Kidney epithelial cell (primary cell): Measurements from ENCODE around the gene DMXL2. TPM values are rescaled to one million over a fixed set of nuclear protein-coding genes. Genes with fewer than 3 reads are reported as not detected.
"Not testable (repeated sequence)": the region's sequence is repeated elsewhere in the genome, so short reads cannot be mapped to it uniquely, and the experiment has no call there.

Source experiments
- DNase-seq: peaks from one replicate; pipeline ENCODE4 v3.0.0-alpha.2; 2010; ENCODE audit warnings: low read depth
- H3K27me3 ChIP-seq: 2 replicates; pipeline ENCODE4 v1.6.0; 2011; ENCODE audit warnings: low read length; ENCODE audit not compliant: control insufficient read depth, insufficient read depth
- H3K36me3 ChIP-seq: 2 replicates; pipeline ENCODE4 v1.5.1; 2011; ENCODE audit warnings: low read length; ENCODE audit not compliant: control insufficient read depth, insufficient read depth
- H3K4me3 ChIP-seq: 2 replicates; pipeline ENCODE4 v1.5.1; 2011; ENCODE audit warnings: low read depth, mild to moderate bottlenecking, control low read depth, low read length
- total RNA-seq: library from RNA; depleted of rRNA; stranded (reverse); fragments of >200 nt; gene quantifications from 2 replicates; pipeline ENCODE4 v1.2.3, GENCODE V29; 2015
- TF ChIP-seq, protein P1 (sequence below): IDR thresholded peaks from 2 replicates; pipeline ENCODE4 v1.5.1; 2011; ENCODE audit warnings: mild to moderate bottlenecking, moderate library complexity, low read length, control low read depth, inconsistent platforms; ENCODE audit not compliant: insufficient read depth, poor library complexity, severe bottlenecking

The DMXL2 gene
- total RNA-seq, 1 donor from 2014 or later: 31.7 TPM

DNA sequence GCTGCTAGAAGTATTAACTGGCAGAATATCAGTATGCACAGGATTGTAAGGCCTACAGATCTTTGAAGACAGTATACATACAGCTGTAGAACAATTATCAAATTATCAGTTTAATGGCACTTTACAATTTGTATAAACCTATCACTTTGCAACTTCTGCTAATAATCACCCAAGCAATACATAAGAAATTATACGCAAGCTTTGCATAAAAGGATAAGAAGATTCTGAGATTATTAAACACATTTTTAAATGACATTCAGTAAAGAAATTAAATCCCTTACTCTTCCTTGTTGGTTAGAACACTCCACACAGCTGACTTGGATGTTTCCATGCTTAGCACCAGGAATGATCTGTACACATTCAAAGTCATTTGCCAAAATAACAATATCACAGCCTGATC, 46.8 kb downstream of the DMXL2 start:
- H3K4me3 ChIP-seq: no peak overlapping the region
- no peak for DNase-seq
- TF ChIP-seq, protein P1, sequence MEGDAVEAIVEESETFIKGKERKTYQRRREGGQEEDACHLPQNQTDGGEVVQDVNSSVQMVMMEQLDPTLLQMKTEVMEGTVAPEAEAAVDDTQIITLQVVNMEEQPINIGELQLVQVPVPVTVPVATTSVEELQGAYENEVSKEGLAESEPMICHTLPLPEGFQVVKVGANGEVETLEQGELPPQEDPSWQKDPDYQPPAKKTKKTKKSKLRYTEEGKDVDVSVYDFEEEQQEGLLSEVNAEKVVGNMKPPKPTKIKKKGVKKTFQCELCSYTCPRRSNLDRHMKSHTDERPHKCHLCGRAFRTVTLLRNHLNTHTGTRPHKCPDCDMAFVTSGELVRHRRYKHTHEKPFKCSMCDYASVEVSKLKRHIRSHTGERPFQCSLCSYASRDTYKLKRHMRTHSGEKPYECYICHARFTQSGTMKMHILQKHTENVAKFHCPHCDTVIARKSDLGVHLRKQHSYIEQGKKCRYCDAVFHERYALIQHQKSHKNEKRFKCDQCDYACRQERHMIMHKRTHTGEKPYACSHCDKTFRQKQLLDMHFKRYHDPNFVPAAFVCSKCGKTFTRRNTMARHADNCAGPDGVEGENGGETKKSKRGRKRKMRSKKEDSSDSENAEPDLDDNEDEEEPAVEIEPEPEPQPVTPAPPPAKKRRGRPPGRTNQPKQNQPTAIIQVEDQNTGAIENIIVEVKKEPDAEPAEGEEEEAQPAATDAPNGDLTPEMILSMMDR: no peak
- no peaks in the 10 kb centered on the region for H3K36me3 ChIP-seq
- no peaks in the 10 kb centered on the region for H3K27me3 ChIP-seq

DNA sequence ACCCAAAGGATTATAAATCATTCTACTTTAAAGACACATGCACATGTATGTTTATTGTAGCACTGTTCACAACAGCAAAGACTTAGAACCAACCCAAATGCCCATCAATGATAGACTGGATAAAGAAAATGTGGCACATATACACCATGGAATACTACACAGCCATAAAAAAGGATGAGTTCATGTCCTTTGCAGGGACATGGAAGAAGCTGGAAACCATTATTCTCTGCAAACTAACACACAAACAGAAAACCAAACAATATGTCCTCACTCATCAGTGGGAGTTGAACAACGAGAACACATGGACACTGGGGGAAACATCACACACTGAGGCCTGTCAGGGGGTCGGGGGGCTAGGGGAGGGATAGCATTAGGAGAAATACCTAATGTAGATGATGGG, 49.2 kb downstream of the DMXL2 start:
- DNase-seq, H3K27me3 ChIP-seq, H3K36me3 ChIP-seq, H3K4me3 ChIP-seq: not testable (repeated sequence)

DNA sequence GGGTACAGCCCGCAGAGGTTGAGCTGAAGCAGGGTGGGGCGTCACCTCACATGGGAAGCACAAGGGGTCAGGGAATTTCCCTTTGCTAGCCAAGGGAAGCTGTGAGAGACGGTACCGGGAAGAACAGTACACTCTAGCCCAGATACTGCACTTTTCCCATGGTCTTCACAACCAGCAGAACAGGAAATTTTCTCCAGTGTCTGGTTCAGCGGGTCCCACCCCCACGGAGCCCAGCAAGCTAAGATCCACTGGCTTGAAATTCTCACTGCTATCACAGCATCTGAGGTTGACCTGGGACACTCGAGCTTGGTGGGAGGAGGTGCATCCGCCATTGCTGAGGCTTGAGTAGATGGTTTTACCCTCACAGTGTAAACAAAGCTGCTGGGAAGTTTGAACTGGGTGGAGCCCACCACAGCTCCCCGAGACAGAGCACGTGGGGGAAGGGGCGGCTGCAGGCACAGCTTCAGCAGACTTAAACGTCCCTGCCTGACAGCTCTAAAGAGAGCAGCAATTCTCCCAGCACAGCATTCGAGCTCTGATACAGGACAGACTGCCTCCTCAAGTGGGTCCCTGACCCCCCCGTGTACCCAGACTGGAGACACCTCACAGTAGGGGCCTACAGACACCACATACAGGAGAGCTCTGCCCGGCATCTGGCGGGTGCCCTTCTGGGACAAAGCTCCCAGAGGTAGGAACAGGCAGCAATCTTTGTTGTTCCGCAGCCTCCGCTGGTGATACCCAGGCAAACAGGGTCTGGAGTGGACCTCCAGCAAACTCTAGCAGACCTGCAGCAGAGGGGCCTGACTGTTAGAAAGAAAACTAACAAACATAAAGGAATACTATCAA, 53.4 kb downstream of the DMXL2 start:
- not testable (repeated sequence) for H3K4me3 ChIP-seq, H3K27me3 ChIP-seq, DNase-seq, H3K36me3 ChIP-seq

DNA sequence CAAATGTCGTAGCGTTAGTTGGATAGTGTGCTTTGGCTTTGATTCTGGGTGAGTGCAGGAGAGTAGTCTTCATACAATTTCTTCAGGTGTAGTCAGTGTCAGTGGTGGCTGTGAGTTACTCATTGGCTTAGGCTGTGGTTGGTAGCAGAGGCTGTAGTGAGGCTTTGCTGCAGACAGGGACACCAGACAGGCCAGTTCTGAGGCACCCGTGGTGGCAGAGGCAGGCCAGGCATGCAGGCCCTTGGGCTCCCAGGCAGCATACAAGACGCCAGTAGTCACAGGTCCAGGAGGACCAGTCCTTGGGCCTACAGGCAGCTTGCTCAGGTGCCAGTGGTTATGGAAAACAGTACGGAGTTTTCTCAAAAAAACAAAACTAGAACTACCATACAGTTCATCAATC, 61.3 kb downstream of the DMXL2 start:
- DNase-seq: no peak
- H3K36me3 ChIP-seq: no peaks in the 10 kb centered on the region
- H3K27me3 ChIP-seq: no peaks in the 10 kb centered on the region
- H3K4me3 ChIP-seq: no peak overlapping the region
- TF ChIP-seq, protein P1: no peak

DNA sequence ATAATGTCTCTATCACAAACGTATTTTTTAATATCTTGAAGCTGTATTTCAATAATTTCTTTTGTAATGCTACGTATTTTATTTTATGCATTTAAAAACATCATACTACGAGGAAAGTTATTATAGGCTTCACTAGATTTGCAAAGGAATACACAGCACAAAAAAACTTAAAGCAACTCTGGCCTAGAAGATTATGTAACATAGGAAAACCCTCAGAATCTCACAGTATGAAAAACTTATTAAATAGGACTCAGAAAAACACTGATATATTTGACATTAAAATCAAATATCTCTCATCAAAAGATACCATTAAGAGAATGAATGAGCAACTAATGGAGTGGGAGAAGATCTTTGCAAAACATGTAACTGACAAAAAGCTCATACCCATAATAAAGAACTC, 63.7 kb downstream of the DMXL2 start:
- no peak for DNase-seq
- TF ChIP-seq, protein P1: no peak
- H3K4me3 ChIP-seq: no peak overlapping the region

DNA sequence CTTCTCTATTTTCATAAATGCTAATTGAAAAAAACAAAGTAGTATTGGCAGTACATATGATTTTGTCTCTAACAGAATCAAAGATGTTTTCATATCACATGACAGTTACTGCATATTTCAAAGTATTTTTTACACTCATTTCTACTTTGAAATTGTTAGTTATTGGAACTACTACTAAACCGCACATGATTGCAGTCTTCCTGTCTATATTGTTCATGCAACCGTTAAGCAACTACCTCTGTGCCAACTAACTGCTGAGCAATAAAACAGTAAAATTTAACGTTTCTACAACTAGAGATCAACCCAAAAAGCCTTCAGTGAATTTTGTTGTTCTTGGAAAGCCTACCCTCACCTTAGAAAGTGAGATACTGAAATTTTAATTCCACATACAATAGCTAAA, 64.2 kb downstream of the DMXL2 start:
- no peak overlapping the region for H3K4me3 ChIP-seq
- TF ChIP-seq, protein P1: no peak
- no peaks in the 10 kb centered on the region for H3K36me3 ChIP-seq
- no peaks in the 10 kb centered on the region for H3K27me3 ChIP-seq
- no peak for DNase-seq

More for the DNA sequence above, 63.7 kb downstream of the DMXL2 start:
- Histone ChIP-seq H3K27me3 (no peaks in the 10 kb centered on the region), H3K36me3 (no peaks in the 10 kb centered on the region)

DNA sequence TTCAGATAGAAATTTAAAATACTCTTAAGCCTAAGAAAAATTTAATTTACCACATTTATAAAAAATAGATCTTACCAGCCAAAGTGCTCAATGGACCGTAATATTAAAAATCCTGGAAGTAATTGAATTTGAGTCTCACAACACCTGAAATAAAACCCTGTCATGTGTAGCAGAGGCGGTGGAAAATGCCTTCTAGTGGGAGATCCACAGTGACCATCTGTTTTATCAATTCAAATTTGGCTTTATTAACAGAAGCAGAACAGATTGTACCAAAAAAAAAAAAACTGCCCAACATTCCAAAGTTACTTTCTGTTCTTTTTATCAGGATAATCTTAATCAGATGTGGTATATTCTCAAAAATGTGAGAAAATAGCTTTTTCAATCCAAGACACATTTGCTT, 71.7 kb downstream of the DMXL2 start:
- H3K4me3 ChIP-seq: no peak overlapping the region
- TF ChIP-seq, protein P1: no peak
- H3K36me3 ChIP-seq: no peaks in the 10 kb centered on the region
- no peak for DNase-seq
- no peaks in the 10 kb centered on the region for H3K27me3 ChIP-seq
